A549 (cell line): ENCODE results near the gene MCM3AP. TPM values are rescaled to one million over a fixed set of nuclear protein-coding genes. Genes with fewer than 3 reads are reported as not detected.
A peak's percentile ranks its signal among the peaks of the same experiment; 100 is the strongest.

Source experiments
- ATAC-seq, 2 experiments: fragments of 200-7000 bp in 1 of 2; fragments of >200 bp in 1 of 2; cut with Nextera tagmentation in 1 of 2; cut with Tn5 transposase in 1 of 2; 3 replicates each; pipeline versions ENCODE4 v1.8.0 to v1.9.1; 2018 to 2020; ENCODE audit warnings: mild to moderate bottlenecking in 1 of 2, moderate library complexity in 1 of 2
- CTCF ChIA-PET: fragments of 300-600 bp; sonication (Branson Sonifier 250); formaldehyde crosslinking; extraction: SDS; loops from one replicate; lab custom pipeline; 2021; ENCODE audit warnings: antibody characterized with exemption, inconsistent platforms; lab: Yijun Ruan, JAX
- POLR2A ChIA-PET: fragments of 350-600 bp; formaldehyde crosslinking; extraction: SDS; loops from one replicate; lab custom pipeline; 2021; ENCODE audit warnings: antibody characterized with exemption, inconsistent platforms; lab: Yijun Ruan, JAX
- DNase-seq, 2 experiments: peaks; one replicate each; pipeline versions ENCODE4 v3.0.0 to v3.0.0-alpha.2; 2011 to 2016; ENCODE audit warnings: low read depth in 1 of 2, low spot score in 1 of 2
- FAIRE-seq: peaks from 2 replicates; lab custom pipeline; 2011; peaks lifted over from hg19 to GRCh38; lab: Jason Lieb, UNC
- H3K27ac ChIP-seq, 2 experiments: fragments of >200 bp; sonication (Bioruptor Twin); formaldehyde crosslinking; 3 replicates each; pipeline ENCODE4 v1.5.1; 2016 to 2017
- H3K4me1 ChIP-seq: fragments of >200 bp; sonication (Bioruptor Twin); formaldehyde crosslinking; 3 replicates; pipeline ENCODE4 v1.6.1; 2016
- H3K4me2 ChIP-seq: fragments of >200 bp; sonication (Bioruptor Twin); formaldehyde crosslinking; 3 replicates; pipeline ENCODE4 v1.6.1; 2016
- H3K4me3 ChIP-seq: fragments of >200 bp; sonication (Bioruptor Twin); formaldehyde crosslinking; 3 replicates; pipeline ENCODE4 v1.5.1; 2016
- H3K9me3 ChIP-seq: fragments of >200 bp; sonication (Bioruptor Twin); formaldehyde crosslinking; 3 replicates; pipeline ENCODE4 v1.6.1; 2016
- CEBPB ChIP-seq, 2 experiments: fragments of >200 bp in 1 of 2; sonication (Bioruptor Twin) in 1 of 2; formaldehyde crosslinking in 1 of 2; IDR thresholded peaks; 2 replicates each; pipeline ENCODE4 v1.6.1; 2012 to 2016
- CHD4 ChIP-seq: fragments of 200-600 bp; sonication (generic); IDR thresholded peaks from 2 replicates; pipeline ENCODE4 v1.6.1; 2016; ENCODE audit warnings: antibody characterized with exemption, mild to moderate bottlenecking, borderline replicate concordance
- HEYL ChIP-seq: fragments of 250-450 bp; sonication (Bioruptor Pico); IDR thresholded peaks from 2 replicates; pipeline ENCODE4 v1.8.0; 2021; ENCODE audit warnings: mild to moderate bottlenecking, moderate library complexity
- HMGXB4 ChIP-seq: fragments of 250-450 bp; sonication (Bioruptor Pico); IDR thresholded peaks from 2 replicates; pipeline ENCODE4 v1.5.0; 2021; ENCODE audit warnings: mild to moderate bottlenecking, moderate library complexity, borderline replicate concordance
- JUN ChIP-seq, 2 experiments: fragments of >200 bp; sonication (Bioruptor Twin); formaldehyde crosslinking; IDR thresholded peaks; 2 replicates in 1 of 2; 3 replicates in 1 of 2; pipeline ENCODE4 v1.6.1; 2016 to 2017
- MAX ChIP-seq: IDR thresholded peaks from 2 replicates; pipeline ENCODE4 v1.6.1; 2012
- MAZ ChIP-seq: fragments of 150-350 bp; IDR thresholded peaks from 2 replicates; pipeline ENCODE4 v1.6.1; 2014; ENCODE audit warnings: antibody characterized with exemption, low read depth, low read length, borderline replicate concordance
- MYC ChIP-seq: IDR thresholded peaks from 2 replicates; pipeline ENCODE4 v1.6.1; 2012; ENCODE audit warnings: mild to moderate bottlenecking, inconsistent platforms, low read length, improper control_type of control experiment, borderline replicate concordance
- NFE2L2 ChIP-seq: fragments of 150-350 bp; conservative IDR thresholded peaks from 2 replicates; pipeline ENCODE4 v1.6.1; 2014; ENCODE audit warnings: low read length
- POLR2A ChIP-seq: IDR thresholded peaks from 2 replicates; pipeline ENCODE4 v1.6.1; 2012; ENCODE audit warnings: mild to moderate bottlenecking, low read length
- RFX5 ChIP-seq: fragments of 450-650 bp; IDR thresholded peaks from 2 replicates; pipeline ENCODE4 v1.7.1; 2014; ENCODE audit warnings: antibody characterized with exemption, mild to moderate bottlenecking, moderate library complexity
- TFCP2L1 ChIP-seq: fragments of 250-450 bp; sonication (Bioruptor Pico); IDR thresholded peaks from 2 replicates; pipeline ENCODE4 v1.5.0; 2021; ENCODE audit warnings: mild to moderate bottlenecking
- ZFP36 ChIP-seq: fragments of 450-650 bp; IDR thresholded peaks from 2 replicates; pipeline ENCODE4 v1.6.1; 2014; ENCODE audit warnings: borderline replicate concordance; ENCODE audit not compliant: partially characterized antibody
- ZSCAN20 ChIP-seq: fragments of 250-450 bp; sonication (Bioruptor Pico); IDR thresholded peaks from 2 replicates; pipeline ENCODE4 v1.8.0; 2022; ENCODE audit warnings: mild to moderate bottlenecking, moderate library complexity
- WGBS: methylation state at CpG from one replicate; pipeline ENCODE4 v1.1.6; 2017; ENCODE audit errors: missing lambda C conversion rate; 5-methylcytosine and 5-hydroxymethylcytosine counted together
- polyA plus RNA-seq, 4 experiments: library from polyadenylated mRNA; depleted of rRNA in 3 of 4; stranded (reverse); fragments of >200 nt; fragmentation: RNase III in 1 of 4; extraction: RNeasy Plus Mini Kit Qiagen cat#74134 plus additional on column Dnase treatment in 1 of 4; gene quantifications; 2 replicates in 3 of 4; 3 replicates in 1 of 4; pipeline ENCODE4 v1.2.3, GENCODE V29; 2011 to 2017
- TF ChIP-seq, protein P1 (sequence below): fragments of 200-600 bp; sonication (generic); IDR thresholded peaks from 2 replicates; pipeline ENCODE4 v1.6.1; 2016; ENCODE audit warnings: antibody characterized with exemption, mild to moderate bottlenecking, moderate library complexity
- TF ChIP-seq, protein P2 (sequence below): fragments of >200 bp; sonication (Bioruptor Twin); formaldehyde crosslinking; IDR thresholded peaks from 3 replicates; pipeline ENCODE4 v1.6.1; 2016
- TF ChIP-seq, protein P3 (sequence below): fragments of >200 bp; sonication (Bioruptor Twin); formaldehyde crosslinking; IDR thresholded peaks from 3 replicates; pipeline ENCODE4 v1.5.1; 2016

Gene MCM3AP
- polyA plus RNA-seq, 2 of the 4 experiments (the other 2 are of a cell fraction): 41.2 to 43.6 TPM

- TF ChIP-seq, protein P1, sequence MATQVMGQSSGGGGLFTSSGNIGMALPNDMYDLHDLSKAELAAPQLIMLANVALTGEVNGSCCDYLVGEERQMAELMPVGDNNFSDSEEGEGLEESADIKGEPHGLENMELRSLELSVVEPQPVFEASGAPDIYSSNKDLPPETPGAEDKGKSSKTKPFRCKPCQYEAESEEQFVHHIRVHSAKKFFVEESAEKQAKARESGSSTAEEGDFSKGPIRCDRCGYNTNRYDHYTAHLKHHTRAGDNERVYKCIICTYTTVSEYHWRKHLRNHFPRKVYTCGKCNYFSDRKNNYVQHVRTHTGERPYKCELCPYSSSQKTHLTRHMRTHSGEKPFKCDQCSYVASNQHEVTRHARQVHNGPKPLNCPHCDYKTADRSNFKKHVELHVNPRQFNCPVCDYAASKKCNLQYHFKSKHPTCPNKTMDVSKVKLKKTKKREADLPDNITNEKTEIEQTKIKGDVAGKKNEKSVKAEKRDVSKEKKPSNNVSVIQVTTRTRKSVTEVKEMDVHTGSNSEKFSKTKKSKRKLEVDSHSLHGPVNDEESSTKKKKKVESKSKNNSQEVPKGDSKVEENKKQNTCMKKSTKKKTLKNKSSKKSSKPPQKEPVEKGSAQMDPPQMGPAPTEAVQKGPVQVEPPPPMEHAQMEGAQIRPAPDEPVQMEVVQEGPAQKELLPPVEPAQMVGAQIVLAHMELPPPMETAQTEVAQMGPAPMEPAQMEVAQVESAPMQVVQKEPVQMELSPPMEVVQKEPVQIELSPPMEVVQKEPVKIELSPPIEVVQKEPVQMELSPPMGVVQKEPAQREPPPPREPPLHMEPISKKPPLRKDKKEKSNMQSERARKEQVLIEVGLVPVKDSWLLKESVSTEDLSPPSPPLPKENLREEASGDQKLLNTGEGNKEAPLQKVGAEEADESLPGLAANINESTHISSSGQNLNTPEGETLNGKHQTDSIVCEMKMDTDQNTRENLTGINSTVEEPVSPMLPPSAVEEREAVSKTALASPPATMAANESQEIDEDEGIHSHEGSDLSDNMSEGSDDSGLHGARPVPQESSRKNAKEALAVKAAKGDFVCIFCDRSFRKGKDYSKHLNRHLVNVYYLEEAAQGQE: no peak
- TF ChIP-seq MAZ: no peak
- TF ChIP-seq CEBPB (IDR thresholded peaks at IDR 0.05): no peak
- peak; percentile 56 for TF ChIP-seq POLR2A
- TF ChIP-seq JUN (IDR thresholded peaks at IDR 0.05): no peak; a peak in 1 of 5 replicates
- TF ChIP-seq HEYL (CRISPR knock-in tag): no peak
- no peak for TF ChIP-seq HMGXB4 (CRISPR knock-in tag)
- no peak for TF ChIP-seq ZFP36
- TF ChIP-seq CHD4: no peak
Measured at GRCh38 chr21:46228345-46229051, 56.9 kb downstream of the MCM3AP start, which contains the start of gene LSS (continued).

- ChIA-PET POLR2A (no interaction called here), CTCF (interaction anchor here (0.7 to 2.3 kb wide), 5 partner anchors 12 to 254 kb away, joined by 3 to 7 read pairs (median 3); no protein-coding TSS in a partner anchor)
- FAIRE-seq (no peak), DNase-seq (no peak), ATAC-seq (no peak)
- H3K4me2 ChIP-seq: peak overlapping the region; percentile 91
- H3K9me3 ChIP-seq: no peaks in the 10 kb centered on the region
- H3K4me3 ChIP-seq: peak overlapping the region; percentile 81
- TF ChIP-seq ZSCAN20 (CRISPR knock-in tag): no peak
- no peak for TF ChIP-seq MYC
- no peak for TF ChIP-seq RFX5
- no peak for TF ChIP-seq NFE2L2
- TF ChIP-seq, protein P2, sequence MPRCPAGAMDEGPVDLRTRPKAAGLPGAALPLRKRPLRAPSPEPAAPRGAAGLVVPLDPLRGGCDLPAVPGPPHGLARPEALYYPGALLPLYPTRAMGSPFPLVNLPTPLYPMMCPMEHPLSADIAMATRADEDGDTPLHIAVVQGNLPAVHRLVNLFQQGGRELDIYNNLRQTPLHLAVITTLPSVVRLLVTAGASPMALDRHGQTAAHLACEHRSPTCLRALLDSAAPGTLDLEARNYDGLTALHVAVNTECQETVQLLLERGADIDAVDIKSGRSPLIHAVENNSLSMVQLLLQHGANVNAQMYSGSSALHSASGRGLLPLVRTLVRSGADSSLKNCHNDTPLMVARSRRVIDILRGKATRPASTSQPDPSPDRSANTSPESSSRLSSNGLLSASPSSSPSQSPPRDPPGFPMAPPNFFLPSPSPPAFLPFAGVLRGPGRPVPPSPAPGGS: no peak
- no peak for TF ChIP-seq CEBPB (IDR thresholded peaks at IDR 0.05)
- no peak for TF ChIP-seq MAX
- TF ChIP-seq HEYL (CRISPR knock-in tag): no peak
- TF ChIP-seq TFCP2L1: no peak
- TF ChIP-seq, protein P3, sequence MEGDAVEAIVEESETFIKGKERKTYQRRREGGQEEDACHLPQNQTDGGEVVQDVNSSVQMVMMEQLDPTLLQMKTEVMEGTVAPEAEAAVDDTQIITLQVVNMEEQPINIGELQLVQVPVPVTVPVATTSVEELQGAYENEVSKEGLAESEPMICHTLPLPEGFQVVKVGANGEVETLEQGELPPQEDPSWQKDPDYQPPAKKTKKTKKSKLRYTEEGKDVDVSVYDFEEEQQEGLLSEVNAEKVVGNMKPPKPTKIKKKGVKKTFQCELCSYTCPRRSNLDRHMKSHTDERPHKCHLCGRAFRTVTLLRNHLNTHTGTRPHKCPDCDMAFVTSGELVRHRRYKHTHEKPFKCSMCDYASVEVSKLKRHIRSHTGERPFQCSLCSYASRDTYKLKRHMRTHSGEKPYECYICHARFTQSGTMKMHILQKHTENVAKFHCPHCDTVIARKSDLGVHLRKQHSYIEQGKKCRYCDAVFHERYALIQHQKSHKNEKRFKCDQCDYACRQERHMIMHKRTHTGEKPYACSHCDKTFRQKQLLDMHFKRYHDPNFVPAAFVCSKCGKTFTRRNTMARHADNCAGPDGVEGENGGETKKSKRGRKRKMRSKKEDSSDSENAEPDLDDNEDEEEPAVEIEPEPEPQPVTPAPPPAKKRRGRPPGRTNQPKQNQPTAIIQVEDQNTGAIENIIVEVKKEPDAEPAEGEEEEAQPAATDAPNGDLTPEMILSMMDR: no peak
- H3K27ac ChIP-seq: peak overlapping the region; percentile 87 to 93
- WGBS: 10% methylated on average over 20 of the region's 20 CpGs
- H3K4me1 ChIP-seq: peaks cover 14% of the 10 kb centered on the region
Measured at GRCh38 chr21:46227811-46228344, 57.5 kb downstream of the MCM3AP start.
